BE2C (cell line): ENCODE measurements around the gene PHF21A.
A peak's percentile ranks its signal among the peaks of the same experiment; 100 is the strongest.

Source experiments
- DNase-seq: peaks from one replicate; pipeline ENCODE4 v3.0.0-alpha.2; 2020
- H3K27me3 ChIP-seq: fragments of 250-450 bp; sonication (Bioruptor Pico); 2 replicates; pipeline ENCODE4 v1.5.1; 2020; ENCODE audit warnings: mild to moderate bottlenecking
- H3K36me3 ChIP-seq: fragments of 250-450 bp; sonication (Bioruptor Pico); 2 replicates; pipeline ENCODE4 v1.5.1; 2020; ENCODE audit warnings: mild to moderate bottlenecking
- H3K4me1 ChIP-seq: fragments of 250-450 bp; sonication (Bioruptor Pico); 2 replicates; pipeline ENCODE4 v1.5.1; 2020
- H3K4me3 ChIP-seq: 2 replicates; pipeline ENCODE4 v1.5.1; 2011; ENCODE audit warnings: low read depth, low read length
- H3K9me3 ChIP-seq: fragments of 250-450 bp; sonication (Bioruptor Pico); 2 replicates; pipeline ENCODE4 v1.5.1; 2020
- CTCF ChIP-seq: IDR thresholded peaks from 2 replicates; pipeline ENCODE4 v1.5.1; 2012; ENCODE audit warnings: mild to moderate bottlenecking, low read depth, low read length

The PHF21A gene

GRCh38 chr11:45899448-45900174 lies 221.6 kb downstream of the PHF21A start:
- H3K4me3 ChIP-seq: peak overlapping the region; percentile 42
- no peaks in the 10 kb centered on the region for H3K27me3 ChIP-seq
- no peaks in the 10 kb centered on the region for H3K9me3 ChIP-seq
- H3K36me3 ChIP-seq: peaks cover 22% of the 10 kb centered on the region
- H3K4me1 ChIP-seq: peaks cover 27% of the 10 kb centered on the region
- no peak for TF ChIP-seq CTCF
- peak; percentile 93 for DNase-seq

GRCh38 chr11:45899086-45899447 lies 222.2 kb downstream of the PHF21A start:
- Histone ChIP-seq H3K9me3 (no peaks in the 10 kb centered on the region), H3K4me1 (peaks cover 27% of the 10 kb centered on the region), H3K36me3 (peaks cover 18% of the 10 kb centered on the region), H3K27me3 (no peaks in the 10 kb centered on the region), H3K4me3 (peak overlapping the region; percentile 42)
- DNase-seq: no peak
- TF ChIP-seq CTCF: no peak

- peaks cover 5% of the 10 kb centered on the region for H3K36me3 ChIP-seq
- H3K27me3 ChIP-seq: no peaks in the 10 kb centered on the region
- TF ChIP-seq CTCF: no peak
- H3K9me3 ChIP-seq: no peaks in the 10 kb centered on the region
- no peak for DNase-seq
- no peak overlapping the region for H3K4me3 ChIP-seq
- peaks cover 27% of the 10 kb centered on the region for H3K4me1 ChIP-seq
Observed at GRCh38 chr11:45897556-45897955, 223.7 kb downstream of the PHF21A start.

- no peaks in the 10 kb centered on the region for H3K9me3 ChIP-seq
- no peak overlapping the region for H3K4me3 ChIP-seq
- DNase-seq: peak; percentile 67
- peaks cover 27% of the 10 kb centered on the region for H3K4me1 ChIP-seq
- H3K27me3 ChIP-seq: no peaks in the 10 kb centered on the region
- no peak for TF ChIP-seq CTCF
- H3K36me3 ChIP-seq: no peaks in the 10 kb centered on the region
Observed at GRCh38 chr11:45896422-45896984, 224.8 kb downstream of the PHF21A start.

- DNase-seq: no peak
- TF ChIP-seq CTCF: no peak
- Histone ChIP-seq H3K9me3 (no peaks in the 10 kb centered on the region), H3K27me3 (no peaks in the 10 kb centered on the region), H3K4me3 (no peak overlapping the region), H3K4me1 (peaks cover 27% of the 10 kb centered on the region), H3K36me3 (no peaks in the 10 kb centered on the region)
Observed at GRCh38 chr11:45895553-45896259, 225.5 kb downstream of the PHF21A start.
